Measurements from ENCODE around the gene PDCD5.
A peak's percentile ranks its signal among the peaks of the same experiment; 100 is the strongest.
"Not testable (repeated sequence)": the region's sequence is repeated elsewhere in the genome, so short reads cannot be mapped to it uniquely, and the experiment has no call there.

PDCD5 gene

DNA sequence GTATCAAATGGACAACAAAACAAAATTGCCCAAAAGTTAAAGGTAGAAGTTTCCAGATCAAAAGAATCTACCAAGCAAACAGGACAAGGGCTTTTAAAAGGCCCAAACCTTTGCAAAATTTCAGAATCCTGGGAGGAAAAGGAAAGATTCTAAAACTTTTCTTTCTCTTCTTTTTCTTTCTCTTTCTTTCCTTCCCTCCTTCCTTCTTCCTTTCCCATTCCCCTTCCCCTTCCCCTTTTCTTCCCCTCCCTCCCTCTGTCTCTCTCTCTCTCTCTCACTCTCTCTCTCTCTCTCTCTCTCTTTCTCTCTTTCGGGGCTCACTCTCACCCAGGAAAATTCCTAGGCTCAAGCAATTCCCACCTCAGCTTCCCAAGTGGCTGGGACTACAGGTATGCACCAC lies 4.2 kb upstream of the PDCD5 start:
- no peak for DNase-seq (ENCODE audit: low read depth in 2 of 2)

DNA sequence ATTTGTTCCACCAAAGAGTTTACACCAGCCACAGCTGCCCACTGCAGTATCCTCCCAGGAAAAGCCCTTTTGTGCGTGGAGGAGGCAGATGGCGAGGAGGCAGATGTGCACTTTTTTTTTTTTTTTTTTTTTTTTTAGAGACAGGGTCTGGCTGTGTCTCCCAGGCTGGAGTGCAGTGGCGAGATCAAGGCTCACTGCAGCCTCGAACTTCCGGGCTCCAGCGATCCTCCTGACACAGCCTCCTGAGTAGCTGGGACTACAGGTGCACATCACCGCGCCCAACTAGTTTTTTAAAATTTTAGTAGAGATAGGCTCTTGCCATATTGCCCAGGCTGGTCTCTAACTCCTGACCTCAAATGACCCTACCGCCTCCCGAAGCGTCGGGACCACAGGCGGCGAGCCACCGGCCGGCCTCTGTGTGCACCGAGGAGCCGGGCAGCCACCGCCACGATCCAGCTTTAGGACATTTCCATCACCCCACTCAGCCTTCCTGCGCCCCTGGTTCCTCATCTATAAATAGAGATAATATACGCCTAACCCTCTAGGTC lies 563 bp upstream of the PDCD5 start:
- no peak for DNase-seq (ENCODE audit: low read depth in 2 of 2)

DNA sequence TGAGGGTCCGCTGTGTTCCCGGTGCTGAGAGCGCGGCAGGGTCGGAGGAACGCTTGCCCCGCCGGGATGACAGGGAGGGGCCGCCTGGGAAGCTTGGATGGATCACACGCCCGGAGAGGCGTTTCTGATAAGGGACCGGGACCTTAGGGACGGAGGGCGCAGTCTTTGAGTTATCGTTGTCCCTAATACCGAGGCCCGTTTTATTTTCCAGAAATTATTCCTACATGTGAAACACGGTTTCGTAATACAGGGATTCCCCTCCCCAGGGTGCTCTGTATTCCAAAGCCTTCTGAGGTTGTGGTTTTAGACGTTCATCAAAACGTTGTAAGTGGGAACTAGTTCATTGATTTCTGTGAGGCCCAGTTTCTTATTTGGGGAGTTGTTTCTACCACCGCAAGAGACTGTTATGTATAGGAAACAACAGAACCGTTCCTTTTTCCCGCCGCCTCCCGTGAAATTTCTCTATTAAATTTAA lies 752 bp downstream of the PDCD5 start:
- no peak for DNase-seq (ENCODE audit: low read depth in 2 of 2)

DNA sequence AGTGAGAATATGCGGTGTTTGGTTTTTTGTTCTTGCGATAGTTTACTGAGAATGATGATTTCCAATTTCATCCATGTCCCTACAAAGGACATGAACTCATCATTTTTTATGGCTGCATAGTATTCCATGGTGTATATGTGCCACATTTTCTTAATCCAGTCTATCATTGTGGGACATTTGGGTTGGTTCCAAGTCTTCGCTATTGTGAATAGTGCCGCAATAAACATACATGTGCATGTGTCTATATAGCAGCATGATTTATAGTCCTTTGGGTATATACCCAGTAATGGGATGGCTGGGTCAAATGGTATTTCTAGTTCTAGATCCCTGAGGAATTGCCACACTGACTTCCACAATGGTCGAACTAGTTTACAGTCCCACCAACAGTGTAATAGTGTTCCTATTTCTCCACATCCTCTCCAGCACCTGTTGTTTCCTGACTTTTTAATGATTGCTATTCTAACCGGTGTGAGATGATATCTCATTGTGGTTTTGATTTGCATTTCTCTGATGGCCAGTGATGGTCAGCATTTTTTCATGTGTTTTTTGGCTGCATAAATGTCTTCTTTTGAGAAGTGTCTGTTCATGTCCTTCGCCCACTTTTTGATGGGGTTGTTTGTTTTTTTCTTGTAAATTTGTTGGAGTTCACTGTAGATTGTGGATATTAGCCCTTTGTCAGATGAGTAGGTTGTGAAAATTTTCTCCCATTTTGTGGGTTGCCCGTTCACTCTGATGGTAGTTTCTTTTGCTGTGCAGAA lies 6.9 kb downstream of the PDCD5 start:
- not testable (repeated sequence) for DNase-seq (ENCODE audit: low read depth in 2 of 2)

DNA sequence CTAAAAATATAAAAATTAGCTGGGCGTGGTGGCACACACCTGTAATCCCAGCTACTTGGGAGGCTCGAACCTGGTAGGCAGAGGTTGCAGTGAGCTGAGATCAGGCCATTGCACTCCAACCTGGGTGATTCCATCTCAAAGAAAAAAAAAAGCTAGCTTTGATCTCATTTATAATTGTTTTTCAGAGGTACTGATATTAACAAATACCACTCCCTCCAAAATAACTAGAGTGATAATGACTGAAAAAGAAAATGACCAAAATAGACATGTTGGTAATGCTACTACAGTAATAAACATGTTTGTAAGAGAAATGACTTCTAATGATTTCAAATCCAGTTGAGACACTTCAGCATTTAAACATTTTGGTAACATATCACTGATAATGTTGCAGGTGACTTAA lies 13.0 kb downstream of the PDCD5 start:
- no peak for DNase-seq (ENCODE audit: low read depth in 2 of 2)

DNA sequence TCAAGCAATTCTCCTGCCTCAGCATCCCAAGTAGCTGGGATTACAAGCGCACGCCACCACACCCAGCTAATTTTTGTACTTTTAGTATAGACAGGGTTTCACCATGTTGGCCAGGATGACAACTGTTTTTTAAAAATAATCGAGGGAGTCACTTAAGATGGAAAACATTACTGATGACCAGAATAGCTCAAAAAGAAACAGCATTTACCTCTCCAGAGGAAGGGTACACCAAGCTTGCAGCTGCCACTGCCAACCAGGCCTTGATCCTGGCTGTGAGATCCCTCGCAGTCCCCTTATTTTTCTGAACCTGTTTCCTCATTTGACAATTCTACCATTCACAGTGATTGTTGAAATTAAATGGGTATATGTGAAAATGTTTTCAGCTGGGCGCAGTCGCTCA lies 14.5 kb downstream of the PDCD5 start:
- DNase-seq (ENCODE audit: low read depth in 2 of 2): no peak

DNA sequence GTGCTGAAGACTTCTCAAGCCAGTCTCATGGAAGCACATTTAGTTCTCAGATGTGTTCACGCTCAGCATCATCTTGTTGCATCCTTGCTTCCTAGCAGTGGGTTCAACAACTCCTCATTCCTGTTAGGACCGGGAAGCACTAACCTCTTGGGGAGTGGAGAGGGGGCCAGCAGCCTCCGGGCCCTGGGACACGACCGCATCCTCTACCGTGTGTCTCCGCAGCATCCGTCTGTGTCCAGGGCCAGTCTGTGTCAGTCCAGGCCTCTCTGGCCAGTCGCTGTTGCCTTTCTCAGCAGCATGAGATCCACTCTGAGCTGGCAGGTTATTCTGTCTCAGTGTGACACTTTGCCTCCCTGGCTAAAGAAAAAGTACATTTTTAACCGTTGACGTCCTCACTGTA lies 17.0 kb downstream of the PDCD5 start:
- DNase-seq (ENCODE audit: low read depth in 2 of 2): no peak

DNA sequence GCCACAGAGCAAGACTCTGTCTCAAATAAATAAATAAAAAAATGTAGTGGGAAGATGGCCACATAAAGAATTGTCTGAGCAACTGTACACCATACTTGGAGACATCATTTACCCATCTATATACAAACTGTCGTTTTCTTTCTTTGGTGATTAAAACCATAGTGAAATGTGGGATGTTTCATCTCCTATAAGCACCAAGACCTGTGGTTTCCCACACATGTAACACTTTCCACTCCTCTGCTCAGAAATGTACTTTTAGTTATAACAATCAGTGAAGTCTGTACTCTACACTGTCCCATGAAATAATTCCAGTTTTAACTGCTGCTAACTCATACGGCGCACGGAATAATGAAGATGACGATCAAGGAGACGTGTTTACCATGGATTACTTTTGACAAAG lies 18.3 kb downstream of the PDCD5 start:
- no peak for DNase-seq (ENCODE audit: low read depth in 2 of 2)

DNA sequence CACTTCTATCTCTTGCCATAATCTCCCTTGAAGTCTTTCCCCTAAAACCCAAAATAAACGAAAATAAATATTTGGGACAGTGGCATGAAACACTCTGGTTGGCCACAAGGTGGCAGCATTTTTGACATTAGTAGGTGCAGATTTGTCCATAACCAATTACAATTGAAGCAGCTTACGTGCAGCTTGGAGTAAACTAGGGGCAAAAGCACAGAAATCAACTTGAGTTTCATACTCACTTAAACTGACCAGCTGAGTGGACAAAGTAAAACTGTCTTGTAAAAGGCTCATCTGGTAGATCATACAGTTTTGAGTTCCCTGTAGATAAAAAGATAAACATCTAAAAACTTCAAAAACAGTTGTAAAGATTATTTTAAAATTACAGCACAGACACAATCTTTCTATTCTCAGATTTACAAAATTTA lies 18.8 kb downstream of the PDCD5 start:
- peak in 1 of 2 donors; percentile 39 for DNase-seq (ENCODE audit: low read depth in 2 of 2)

DNA sequence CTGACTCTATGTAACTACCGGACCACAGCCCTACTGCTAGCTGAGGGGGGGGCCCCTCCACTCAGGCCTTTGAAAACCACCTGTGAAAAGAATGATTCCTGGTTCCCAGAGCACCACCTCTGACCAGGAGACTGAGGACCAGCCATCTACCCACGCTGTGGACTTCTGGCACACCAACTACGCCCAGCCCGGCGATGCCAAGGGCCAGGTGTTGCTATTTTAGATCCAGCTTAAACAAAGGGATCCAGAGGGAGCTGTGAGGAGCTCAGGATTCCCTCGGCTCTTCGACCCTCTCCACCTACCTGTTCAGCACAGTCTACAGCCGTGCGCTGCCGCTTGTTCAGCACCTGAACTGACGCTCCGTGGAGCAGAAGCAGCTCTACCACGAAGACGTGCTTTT lies 23.0 kb downstream of the PDCD5 start:
- DNase-seq (ENCODE audit: low read depth in 2 of 2): no peak

DNA sequence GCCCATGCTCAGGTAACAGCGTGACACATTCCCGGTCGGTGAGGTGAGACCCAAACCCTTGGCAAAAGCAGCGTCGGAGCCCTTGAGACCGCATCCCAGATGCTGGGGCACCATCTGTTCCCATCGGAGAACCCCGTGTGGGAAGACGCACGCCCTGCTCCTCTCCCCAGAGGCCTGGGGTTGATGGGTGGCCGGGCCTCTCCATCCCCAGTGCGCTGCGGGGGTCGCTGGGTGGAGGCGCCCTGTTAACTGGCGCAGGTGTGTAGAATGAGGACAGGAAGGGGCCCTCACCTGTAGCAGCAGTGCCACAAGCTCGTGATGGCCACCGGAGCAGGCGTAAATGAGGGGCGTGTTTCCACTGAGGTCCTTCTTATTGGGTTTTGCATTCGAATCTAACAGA lies 24.6 kb downstream of the PDCD5 start:
- DNase-seq (ENCODE audit: low read depth in 2 of 2): no peak

DNA sequence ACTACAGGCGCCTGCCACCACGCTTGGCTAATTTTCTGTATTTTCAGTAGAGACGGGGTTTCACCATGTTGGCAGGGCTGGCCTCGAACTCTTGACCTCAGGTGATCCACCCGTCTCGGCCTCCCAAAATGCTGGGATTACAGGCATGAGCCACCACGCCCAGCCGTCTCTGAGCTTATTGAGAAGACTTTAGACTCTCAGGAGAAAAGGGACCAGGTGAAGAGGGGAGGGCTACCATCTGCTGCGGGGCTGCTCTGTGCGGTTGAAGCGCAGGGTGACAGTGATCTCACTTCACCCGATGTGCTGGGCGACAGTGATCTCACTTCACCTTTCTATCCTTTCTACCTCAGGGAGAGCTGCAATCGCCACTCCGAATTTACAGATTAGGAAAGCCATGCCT lies 25.3 kb downstream of the PDCD5 start:
- no peak for DNase-seq (ENCODE audit: low read depth in 2 of 2)

DNA sequence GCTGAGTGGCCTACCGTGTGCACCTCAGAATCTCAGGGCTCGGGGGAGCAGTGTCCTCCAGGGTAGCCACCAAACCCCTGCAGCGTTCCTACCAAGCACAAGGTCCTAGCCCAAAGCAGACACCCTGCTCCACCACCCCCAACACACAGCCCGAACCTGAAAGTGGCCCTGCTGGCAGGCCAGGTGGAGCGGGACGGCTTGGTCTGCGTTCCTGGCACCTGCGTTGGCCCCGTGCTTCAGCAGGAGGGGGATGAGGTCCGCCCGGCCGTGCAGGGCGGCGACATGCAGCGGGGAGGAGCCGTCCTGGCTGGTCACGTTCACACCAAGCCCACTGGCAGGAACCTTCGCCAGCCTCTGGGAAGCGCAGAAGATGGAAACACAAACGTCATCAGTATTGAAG lies 26.5 kb downstream of the PDCD5 start:
- no peak for DNase-seq (ENCODE audit: low read depth in 2 of 2)

DNA sequence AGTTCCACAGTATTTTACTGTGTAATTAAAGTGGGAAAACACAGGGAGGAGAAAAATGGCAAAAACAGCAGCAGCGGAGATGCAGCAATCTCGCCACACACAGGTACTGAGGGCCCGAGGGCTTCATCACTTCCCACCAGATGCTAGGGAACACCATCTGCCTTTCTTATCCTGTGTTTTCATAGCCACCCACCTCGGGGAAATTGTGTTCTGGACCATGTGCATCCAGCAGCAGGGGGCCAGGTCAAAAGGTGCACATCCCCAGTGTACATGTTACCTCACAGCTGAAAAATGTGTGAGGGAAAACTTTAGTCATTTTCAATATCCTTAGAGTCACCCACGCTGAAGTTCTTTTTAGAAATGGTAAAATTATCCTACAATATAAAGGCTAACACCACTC lies 30.2 kb downstream of the PDCD5 start:
- no peak for DNase-seq (ENCODE audit: low read depth in 2 of 2)

DNA sequence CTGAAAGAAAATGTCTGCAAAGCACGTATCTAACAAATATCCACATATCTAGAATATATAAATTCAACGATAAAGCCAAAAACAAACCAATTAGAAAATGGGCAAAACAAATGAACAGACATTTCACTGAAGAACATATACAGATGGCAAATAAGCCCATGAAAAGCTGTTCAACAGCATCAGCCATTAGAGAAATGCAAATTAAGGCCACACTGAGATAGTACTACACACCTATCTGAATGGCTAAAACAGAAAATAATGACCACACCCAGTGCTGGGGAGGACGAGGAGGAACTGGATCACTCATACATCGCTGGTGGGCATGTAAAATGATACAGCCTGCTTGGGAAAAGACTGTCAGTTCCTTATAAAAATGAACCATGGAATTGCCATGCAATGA lies 32.0 kb downstream of the PDCD5 start:
- DNase-seq (ENCODE audit: low read depth in 2 of 2): no peak

DNA sequence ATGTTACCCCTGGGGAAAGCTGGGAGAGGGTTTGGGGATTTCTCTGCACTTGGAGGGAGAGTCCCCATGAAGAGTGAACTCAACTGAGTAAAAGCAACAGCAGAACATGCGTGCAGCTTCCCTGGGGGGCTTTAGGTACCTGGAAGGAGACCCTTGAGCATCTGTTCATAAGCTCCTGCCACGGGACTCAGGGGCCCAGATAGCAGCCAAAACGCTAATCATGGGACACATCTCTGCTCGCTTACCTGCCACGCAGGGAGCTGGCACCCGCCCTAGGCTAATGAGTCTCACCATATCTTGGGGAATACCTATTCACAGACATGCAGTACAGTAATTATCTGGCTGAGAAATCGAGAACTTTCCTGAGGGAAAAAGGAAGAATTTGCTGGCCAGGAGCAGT lies 33.9 kb downstream of the PDCD5 start:
- no peak for DNase-seq (ENCODE audit: low read depth in 2 of 2)

DNA sequence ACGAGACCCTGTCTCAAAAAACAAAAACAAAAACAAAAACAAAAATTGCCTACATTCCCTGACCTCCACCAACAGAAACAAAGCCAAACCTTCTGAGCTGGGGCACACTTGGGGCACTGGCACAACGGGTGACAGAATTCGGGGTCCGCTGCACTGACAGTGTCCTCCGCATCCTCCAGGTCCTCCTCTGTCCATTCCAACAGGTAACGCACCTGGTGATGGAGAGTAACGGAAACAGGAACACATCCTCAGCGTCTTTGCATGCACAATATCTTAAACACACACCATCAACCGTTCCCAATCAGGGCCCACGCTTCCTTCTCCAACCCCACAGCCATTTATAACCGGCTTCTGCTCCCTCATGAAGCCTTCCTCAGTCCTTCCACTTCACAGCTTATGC lies 34.6 kb downstream of the PDCD5 start:
- DNase-seq (ENCODE audit: low read depth in 2 of 2): no peak

DNA sequence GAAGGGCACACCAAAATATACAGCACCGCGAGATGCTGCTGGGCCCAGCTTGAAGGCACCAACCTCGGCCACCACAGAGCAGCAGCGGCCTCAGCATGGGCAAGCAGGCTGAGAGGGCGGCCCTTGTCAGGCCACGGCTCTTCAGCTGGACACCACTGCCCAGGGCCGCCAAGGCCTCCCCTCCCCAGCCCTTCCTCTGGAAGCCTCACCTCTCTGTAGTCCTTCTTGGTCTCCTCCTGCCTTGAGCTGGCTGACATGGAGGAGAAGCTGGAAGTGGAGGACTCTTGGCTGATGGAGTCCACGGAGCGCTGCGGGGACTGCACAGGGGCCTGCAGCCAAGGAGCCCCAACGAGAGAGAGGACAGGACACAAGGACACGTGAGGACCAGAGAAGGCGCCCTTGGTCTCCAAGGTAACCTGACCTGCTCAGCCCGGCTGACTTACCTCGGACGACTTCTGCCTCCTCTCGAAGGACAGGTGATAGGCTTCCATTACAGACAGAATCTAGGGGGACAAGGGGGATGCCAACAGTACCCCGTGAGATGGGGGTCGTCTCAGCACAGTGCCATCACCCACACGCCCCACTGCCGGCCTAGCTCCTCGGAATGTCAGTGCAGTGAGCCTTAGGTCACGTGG lies 38.2 kb downstream of the PDCD5 start:
- no peak for DNase-seq (ENCODE audit: low read depth in 2 of 2)

DNA sequence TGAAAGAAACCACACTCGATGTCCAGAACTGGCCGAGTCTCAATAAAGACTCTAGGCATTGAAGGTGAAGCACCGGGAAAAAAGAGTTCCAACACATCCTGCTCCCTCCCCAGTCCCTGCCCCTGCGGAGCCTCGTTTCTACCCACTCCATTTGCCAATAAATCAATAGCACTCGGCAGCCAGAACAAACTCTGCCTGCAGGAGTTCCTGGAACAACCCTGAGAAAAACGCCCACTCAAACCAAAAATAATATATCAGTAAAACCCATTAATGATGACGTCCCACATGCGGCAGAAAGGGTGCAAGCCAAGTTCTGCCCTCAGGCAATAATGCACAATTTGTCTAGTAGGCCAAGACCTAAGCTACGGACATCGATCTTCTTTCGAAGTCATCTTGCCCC lies 41.0 kb downstream of the PDCD5 start:
- no peak for DNase-seq (ENCODE audit: low read depth in 2 of 2)

DNA sequence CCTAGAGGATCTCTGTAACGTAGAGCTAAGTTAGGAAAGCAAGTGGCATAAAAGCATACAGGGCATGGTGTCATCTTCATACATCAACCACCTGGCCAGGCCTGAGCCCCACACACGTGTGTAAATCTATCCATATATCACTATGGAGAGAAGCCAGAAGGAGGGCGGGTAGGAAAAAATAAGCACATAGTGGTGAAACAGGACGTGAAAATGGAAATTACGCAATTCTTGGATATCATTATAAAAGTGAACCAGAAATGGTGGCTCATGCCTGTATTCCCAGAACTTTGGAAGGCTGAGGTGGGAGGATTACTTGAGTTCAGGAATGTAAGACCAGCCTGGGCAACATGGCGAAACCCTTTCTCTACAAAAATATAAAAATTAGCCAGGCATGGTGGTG lies 43.4 kb downstream of the PDCD5 start:
- no peak for DNase-seq (ENCODE audit: low read depth in 2 of 2)

DNA sequence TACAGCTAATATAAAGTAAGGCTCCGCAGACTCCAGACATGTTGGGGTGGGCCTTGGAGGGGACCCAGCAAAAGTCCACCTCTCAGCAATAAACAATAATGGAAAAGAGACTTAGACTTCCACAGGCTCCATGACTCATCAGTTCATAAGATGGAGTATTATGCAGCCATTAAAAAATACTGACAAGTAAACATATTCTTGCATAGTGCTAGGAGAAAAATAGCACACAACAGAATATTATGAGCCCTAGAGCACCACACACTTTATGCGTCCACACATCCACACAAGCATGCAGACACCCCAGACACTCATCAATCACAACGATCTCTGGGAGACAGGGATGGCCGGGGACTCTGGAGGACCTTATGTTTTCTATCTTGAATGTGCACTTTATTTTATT lies 46.0 kb downstream of the PDCD5 start:
- DNase-seq (ENCODE audit: low read depth in 2 of 2): no peak

DNA sequence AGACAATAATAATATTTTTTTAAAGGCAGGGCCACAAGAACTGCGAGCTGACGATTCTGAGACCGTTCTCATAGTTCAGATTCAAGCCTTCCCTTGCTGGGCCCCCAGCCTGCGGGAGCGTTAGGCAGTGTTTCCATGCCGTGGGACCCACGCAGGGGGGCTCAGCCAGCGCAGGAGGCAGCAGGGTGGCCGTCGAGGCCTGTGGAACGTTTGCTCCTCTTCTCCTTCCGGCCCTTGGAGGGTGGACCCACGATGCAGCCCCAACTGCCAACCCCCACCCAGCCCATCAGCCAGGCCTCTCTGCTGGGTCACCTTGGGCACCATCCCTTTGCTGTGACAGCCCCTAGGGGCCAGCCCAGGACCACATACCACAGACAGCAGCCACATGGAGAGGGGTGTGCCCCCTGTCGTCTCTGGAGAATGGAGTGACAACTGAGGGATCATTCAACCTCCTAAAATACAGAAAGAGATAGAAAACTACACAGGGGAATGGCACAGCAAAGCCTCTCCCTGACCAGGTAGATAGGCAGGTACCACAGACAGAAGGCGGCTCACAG lies 46.8 kb downstream of the PDCD5 start:
- DNase-seq (ENCODE audit: low read depth in 2 of 2): no peak

DNA sequence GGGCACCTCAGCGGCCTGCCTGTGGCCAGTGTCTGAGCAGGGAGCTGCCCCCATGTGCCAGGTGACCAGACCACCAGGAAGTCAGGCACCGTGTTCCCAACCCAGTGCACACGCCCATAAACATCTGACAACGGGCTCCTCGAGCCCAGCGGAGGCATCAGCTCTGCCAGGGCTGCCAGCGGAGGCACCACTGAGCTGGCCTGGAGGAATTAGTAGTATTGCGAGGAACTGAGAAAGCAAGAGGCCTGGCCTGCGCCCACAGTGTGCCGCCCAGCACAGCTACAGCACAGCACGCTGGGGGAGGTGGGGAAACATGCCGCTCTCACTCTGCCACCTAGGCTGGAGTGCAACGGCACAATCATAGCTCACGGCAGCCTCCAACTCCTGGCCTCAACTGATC lies 49.3 kb downstream of the PDCD5 start:
- DNase-seq (ENCODE audit: low read depth in 2 of 2): no peak

Data from stimulated activated CD4-positive, alpha-beta T cell treated with anti-CD3 and anti-CD28 coated beads, Interleukin-15, amount 100 ng/mL, for 48 hours (primary cell).